Choroid plexus epithelial cell (primary cell): ENCODE results near the gene FKBP9.
"Not testable (repeated sequence)": the region's sequence is repeated elsewhere in the genome, so short reads cannot be mapped to it uniquely, and the experiment has no call there.

Experiments
- DNase-seq: peaks from one replicate; pipeline ENCODE4 v3.0.0-alpha.2; 2010; ENCODE audit warnings: low read depth
- H3K4me3 ChIP-seq: 2 replicates; pipeline ENCODE4 v1.5.1; 2011; ENCODE audit warnings: low read depth, mild to moderate bottlenecking, control low read depth, low read length, moderate library complexity
- CTCF ChIP-seq: conservative IDR thresholded peaks from 2 replicates; pipeline ENCODE4 v1.5.1; 2011; ENCODE audit warnings: low read depth, mild to moderate bottlenecking, control low read depth, inconsistent platforms, low read length, moderate library complexity

FKBP9 gene

GRCh38 chr7:32952876-32953275, 4.4 kb upstream of the FKBP9 start:
- no peak overlapping the region for H3K4me3 ChIP-seq
- no peak for TF ChIP-seq CTCF
- no peak for DNase-seq

- no peak for TF ChIP-seq CTCF
- H3K4me3 ChIP-seq: peak overlapping the region; percentile 88
- DNase-seq: peak; percentile 60
These were observed 1.1 kb downstream of the FKBP9 start for GRCh38 chr7:32958046-32959025.

GRCh38 chr7:32963880-32964301, 6.7 kb downstream of the FKBP9 start:
- not testable (repeated sequence) for H3K4me3 ChIP-seq, DNase-seq

- DNase-seq, H3K4me3 ChIP-seq: not testable (repeated sequence)
- TF ChIP-seq CTCF: peak; percentile 50
These were observed 7.4 kb downstream of the FKBP9 start for GRCh38 chr7:32964461-32965159.

GRCh38 chr7:32966489-32967267, 9.4 kb downstream of the FKBP9 start:
- DNase-seq, H3K4me3 ChIP-seq: not testable (repeated sequence)

- H3K4me3 ChIP-seq, DNase-seq: not testable (repeated sequence)
These were observed 10.0 kb downstream of the FKBP9 start for GRCh38 chr7:32967268-32967582.

- H3K4me3 ChIP-seq, DNase-seq: not testable (repeated sequence)
These were observed 14.7 kb downstream of the FKBP9 start for GRCh38 chr7:32971967-32972366.

GRCh38 chr7:32977159-32977558, 19.9 kb downstream of the FKBP9 start:
- DNase-seq: peak; percentile 14

GRCh38 chr7:32979246-32979645, 22.0 kb downstream of the FKBP9 start:
- H3K4me3 ChIP-seq: not testable (repeated sequence)
- DNase-seq: peak; percentile 68

More at GRCh38 chr7:32977159-32977558, 19.9 kb downstream of the FKBP9 start:
- not testable (repeated sequence) for H3K4me3 ChIP-seq

GRCh38 chr7:32979902-32980301, 22.7 kb downstream of the FKBP9 start:
- not testable (repeated sequence) for H3K4me3 ChIP-seq, DNase-seq

GRCh38 chr7:32988148-32988547, 30.9 kb downstream of the FKBP9 start:
- not testable (repeated sequence) for DNase-seq, H3K4me3 ChIP-seq

- DNase-seq: peak; percentile 8
- H3K4me3 ChIP-seq: not testable (repeated sequence)
These were observed 33.9 kb downstream of the FKBP9 start for GRCh38 chr7:32991068-32991585.

- not testable (repeated sequence) for DNase-seq, H3K4me3 ChIP-seq
These were observed 34.9 kb downstream of the FKBP9 start for GRCh38 chr7:32991975-32992700.

GRCh38 chr7:32992750-32993149, 35.5 kb downstream of the FKBP9 start:
- DNase-seq: peak; percentile 3
- H3K4me3 ChIP-seq: not testable (repeated sequence)
